HL-60 (cell line): Measurements from ENCODE around the gene PTPRF.

Source experiments
- DNase-seq, 2 experiments: peaks; one replicate each; pipeline ENCODE4 v3.0.0-alpha.2; 2010 to 2020; ENCODE audit warnings: low read depth in 1 of 2, low spot score in 1 of 2
- H3K27ac ChIP-seq: fragments of 250-450 bp; sonication (Bioruptor Pico); replicated peaks from 2 replicates; pipeline ENCODE4 v1.5.1; 2020; ENCODE audit warnings: mild to moderate bottlenecking, moderate library complexity
- H3K27me3 ChIP-seq: fragments of 250-450 bp; sonication (Bioruptor Pico); 2 replicates; pipeline ENCODE4 v1.5.1; 2021; ENCODE audit warnings: mild to moderate bottlenecking, moderate library complexity; ENCODE audit not compliant: insufficient read depth, poor library complexity, severe bottlenecking
- H3K4me3 ChIP-seq: replicated peaks from 2 replicates; pipeline ENCODE4 v1.5.1; 2011; ENCODE audit warnings: mild to moderate bottlenecking, control low read depth, low read length; ENCODE audit not compliant: insufficient read depth
- GABPA ChIP-seq: IDR thresholded peaks from 2 replicates; pipeline ENCODE4 v1.6.1; 2012; ENCODE audit warnings: low read depth
- POLR2AphosphoS5 ChIP-seq: IDR thresholded peaks from 2 replicates; pipeline ENCODE4 v1.6.1; 2012; ENCODE audit warnings: low read depth
- REST ChIP-seq: IDR thresholded peaks from 2 replicates; pipeline ENCODE4 v1.6.1; 2012; ENCODE audit warnings: low read depth; ENCODE audit not compliant: insufficient replicate concordance
- SPI1 ChIP-seq: IDR thresholded peaks from 2 replicates; pipeline ENCODE4 v1.6.1; 2012; ENCODE audit warnings: low read depth, mild to moderate bottlenecking, borderline replicate concordance
- TF ChIP-seq, protein P1 (sequence below): IDR thresholded peaks from one replicate; pipeline ENCODE4 v1.5.1; 2011; ENCODE audit warnings: low read length, control low read depth, inconsistent platforms; ENCODE audit not compliant: insufficient read depth

The PTPRF gene

GRCh38 chr1:43536864-43537358, 6.2 kb downstream of the PTPRF start:
- DNase-seq = no peak
- H3K27me3 ChIP-seq = peaks cover 9% of the 10 kb centered on the region
- H3K27ac ChIP-seq = no peak overlapping the region
- TF ChIP-seq POLR2AphosphoS5 (no peak), SPI1 (no peak), GABPA (no peak), REST (no peak)
- TF ChIP-seq, protein P1, sequence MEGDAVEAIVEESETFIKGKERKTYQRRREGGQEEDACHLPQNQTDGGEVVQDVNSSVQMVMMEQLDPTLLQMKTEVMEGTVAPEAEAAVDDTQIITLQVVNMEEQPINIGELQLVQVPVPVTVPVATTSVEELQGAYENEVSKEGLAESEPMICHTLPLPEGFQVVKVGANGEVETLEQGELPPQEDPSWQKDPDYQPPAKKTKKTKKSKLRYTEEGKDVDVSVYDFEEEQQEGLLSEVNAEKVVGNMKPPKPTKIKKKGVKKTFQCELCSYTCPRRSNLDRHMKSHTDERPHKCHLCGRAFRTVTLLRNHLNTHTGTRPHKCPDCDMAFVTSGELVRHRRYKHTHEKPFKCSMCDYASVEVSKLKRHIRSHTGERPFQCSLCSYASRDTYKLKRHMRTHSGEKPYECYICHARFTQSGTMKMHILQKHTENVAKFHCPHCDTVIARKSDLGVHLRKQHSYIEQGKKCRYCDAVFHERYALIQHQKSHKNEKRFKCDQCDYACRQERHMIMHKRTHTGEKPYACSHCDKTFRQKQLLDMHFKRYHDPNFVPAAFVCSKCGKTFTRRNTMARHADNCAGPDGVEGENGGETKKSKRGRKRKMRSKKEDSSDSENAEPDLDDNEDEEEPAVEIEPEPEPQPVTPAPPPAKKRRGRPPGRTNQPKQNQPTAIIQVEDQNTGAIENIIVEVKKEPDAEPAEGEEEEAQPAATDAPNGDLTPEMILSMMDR = no peak
- no peak overlapping the region for H3K4me3 ChIP-seq

DNA sequence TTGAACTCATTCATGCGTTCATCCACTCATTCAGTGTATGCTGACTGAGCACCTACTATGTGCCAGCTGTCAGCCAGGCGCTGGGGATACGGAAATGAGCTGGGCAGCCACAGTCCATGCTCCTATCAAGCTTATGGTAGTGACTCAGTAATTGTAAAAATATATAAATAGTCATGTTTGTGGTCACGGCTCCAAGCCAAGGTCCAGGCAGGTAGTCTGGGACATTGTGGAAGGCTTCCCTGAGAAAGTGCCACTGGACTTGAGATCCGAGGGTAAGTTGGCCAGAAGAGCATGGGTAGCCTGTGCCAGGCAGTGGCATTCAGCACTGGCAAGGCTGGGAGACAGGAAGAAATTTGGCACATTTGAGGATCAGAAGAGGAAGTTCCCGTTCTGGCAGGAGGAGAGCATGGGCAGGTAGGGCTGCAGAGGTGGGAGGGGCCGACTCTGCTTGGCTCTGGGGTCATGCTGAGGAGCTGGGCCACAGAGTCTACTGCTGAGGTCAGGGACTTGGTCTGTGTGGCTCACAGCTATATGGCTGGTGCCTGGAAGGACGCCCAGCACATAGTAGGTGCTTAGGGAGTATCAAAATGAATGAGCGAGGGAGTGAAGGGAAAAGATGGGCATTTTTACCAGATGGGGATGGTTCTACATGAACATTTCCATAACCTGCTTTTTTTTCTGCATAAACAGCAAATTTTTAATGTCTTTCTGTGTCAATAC, 6.9 kb downstream of the PTPRF start:
- TF ChIP-seq, protein P1 = no peak
- no peak for TF ChIP-seq POLR2AphosphoS5
- no peak for TF ChIP-seq GABPA
- no peak for DNase-seq
- H3K4me3 ChIP-seq = no peak overlapping the region
- no peak overlapping the region for H3K27ac ChIP-seq
- peaks cover 4% of the 10 kb centered on the region for H3K27me3 ChIP-seq

DNA sequence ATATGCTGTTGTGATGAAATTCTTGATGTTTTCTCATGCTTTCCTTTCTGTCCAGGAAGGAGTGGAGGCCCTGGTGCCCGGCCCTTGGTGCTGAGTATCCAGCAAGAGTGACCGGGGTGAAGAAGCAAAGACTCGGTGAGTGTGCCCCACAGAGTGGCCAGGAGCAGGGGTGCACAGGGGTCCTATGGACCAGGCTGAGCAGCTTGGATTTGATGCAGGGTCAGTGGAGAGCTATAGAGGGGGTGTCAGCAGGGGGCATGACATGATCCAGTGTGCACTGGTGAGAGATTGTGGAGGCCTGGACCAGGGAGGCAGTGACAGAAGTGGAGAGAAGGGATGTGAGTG, 7.4 kb downstream of the PTPRF start:
- DNase-seq = no peak
- TF ChIP-seq REST (no peak), SPI1 (no peak), GABPA (no peak), POLR2AphosphoS5 (no peak)
- TF ChIP-seq, protein P1 = no peak
- no peak overlapping the region for H3K27ac ChIP-seq

DNA sequence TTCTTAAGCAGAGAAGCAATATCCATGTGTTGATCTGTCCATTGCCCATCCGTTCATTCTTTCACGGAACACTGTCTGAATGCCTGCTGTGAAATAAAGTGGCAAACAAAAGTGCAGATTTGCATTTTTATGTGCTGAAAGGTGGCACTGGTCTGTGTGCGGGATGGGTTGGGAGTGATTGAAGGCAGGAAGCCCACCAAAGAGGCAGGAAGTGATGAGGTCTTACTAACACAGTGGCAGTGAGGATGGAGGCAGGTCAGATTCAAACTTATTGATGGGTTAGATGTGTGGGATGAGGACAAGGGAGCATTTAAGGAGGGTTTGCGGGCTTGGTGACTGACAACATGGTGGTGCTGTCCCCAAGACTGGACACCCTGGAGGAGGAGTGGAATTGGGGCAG, 8.3 kb downstream of the PTPRF start:
- no peak overlapping the region for H3K27ac ChIP-seq
- H3K4me3 ChIP-seq = no peak overlapping the region
- H3K27me3 ChIP-seq = no peaks in the 10 kb centered on the region
- TF ChIP-seq GABPA = no peak
- no peak for TF ChIP-seq SPI1
- TF ChIP-seq POLR2AphosphoS5 = no peak
- TF ChIP-seq REST = no peak
- TF ChIP-seq, protein P1 = no peak
- DNase-seq = no peak

More for the DNA sequence above, 7.4 kb downstream of the PTPRF start:
- Histone ChIP-seq H3K4me3 (no peak overlapping the region), H3K27me3 (no peaks in the 10 kb centered on the region)
